ENCODE results near the gene OSBPL9. TPM values are rescaled to one million over a fixed set of nuclear protein-coding genes. Genes with fewer than 3 reads are reported as not detected.

The OSBPL9 gene
- total RNA-seq, 1 experiment from 2014 or later: 52.6 TPM

- BruUV-seq (replicated peaks): no TSS peak
- no peak for DNase-seq (ENCODE audit: low read depth, low spot score)
- no peak overlapping the region for H3K4me3 ChIP-seq (replicated peaks in 1 of 2; ENCODE audit: low read depth in 1 of 2, low read length in 2 of 2)
- H3K4me2 ChIP-seq (ENCODE audit: low read length): 0 out of 2 replicates have a peak overlapping the region, but pooled peaks have one; percentile 3
- ATAC-seq: no peak
- RAD21 ChIA-PET (ENCODE audit: low non-redundant PET in 1 of 2, low total read pairs in 2 of 2, uncharacterized antibody in 2 of 2, unreplicated experiment in 2 of 2): no interaction called here
- H3K27ac ChIP-seq (ENCODE audit: low read depth, low read length): no peak overlapping the region
- no peaks in the 10 kb centered on the region for H3K27me3 ChIP-seq (ENCODE audit: insufficient read depth, low read length)
- no peaks in the 10 kb centered on the region for H3K36me3 ChIP-seq (ENCODE audit: control insufficient read depth in 1 of 2, insufficient read depth in 2 of 2, low read length in 2 of 2)
- H3K79me2 ChIP-seq (ENCODE audit: insufficient read depth, low read length): no peaks in the 10 kb centered on the region
- intact Hi-C loops (cut with micrococcal nuclease): no loop called here
- H4K20me1 ChIP-seq (ENCODE audit: insufficient read depth): no peaks in the 10 kb centered on the region
- POLR2A ChIA-PET: no interaction called here
- no peaks in the 10 kb centered on the region for H3K9me3 ChIP-seq (ENCODE audit: control insufficient read depth in 1 of 2, insufficient read depth in 1 of 2, low read depth in 1 of 2, low read length in 2 of 2)
- CTCF ChIA-PET: no interaction called here
- no peak overlapping the region for H2AFZ ChIP-seq (ENCODE audit: low read depth, low read length, poor library complexity, severe bottlenecking)
- no peak overlapping the region for H3K9ac ChIP-seq (ENCODE audit: low read length)
- TF ChIP-seq FOSL1 (IDR thresholded peaks at IDR 0.05; ENCODE audit: low read depth) (no peak), EGR1 (IDR thresholded peaks at IDR 0.05; ENCODE audit: low read depth) (no peak), CEBPB (IDR thresholded peaks at IDR 0.05; ENCODE audit: low read depth) (no peak), SIN3A (IDR thresholded peaks at IDR 0.05; ENCODE audit: low read depth) (no peak), TCF7L2 (IDR thresholded peaks at IDR 0.05; ENCODE audit: borderline replicate concordance, extremely low read depth, insufficient read depth, insufficient read length) (no peak), CBX3 (IDR thresholded peaks at IDR 0.05; ENCODE audit: low read depth) (no peak), YY1 (IDR thresholded peaks at IDR 0.05; ENCODE audit: extremely low read depth, insufficient replicate concordance, low read depth, low read length) (no peak), POLR2A (IDR thresholded peaks at IDR 0.05; ENCODE audit: borderline replicate concordance, extremely low read depth, insufficient read depth, insufficient read length) (no peak), ZFX (IDR thresholded peaks at IDR 0.05) (no peak), SP1 (IDR thresholded peaks at IDR 0.05; ENCODE audit: low read depth) (no peak), CTCF (IDR thresholded peaks at IDR 0.05 in 2 of 3, conservative IDR thresholded peaks at IDR 0.05 in 1 of 3; ENCODE audit: borderline replicate concordance in 1 of 3, insufficient read depth in 1 of 3, low read depth in 2 of 3, low read length in 2 of 3) (no peak)
- H3K9me2 ChIP-seq (ENCODE audit: insufficient read depth): no peaks in the 10 kb centered on the region
- peaks cover 9 to 14% of the 10 kb centered on the region in 2 experiments for H3K4me1 ChIP-seq (ENCODE audit: control insufficient read depth in 1 of 2, insufficient read depth in 2 of 2, low read length in 2 of 2)
Observed at GRCh38 chr1:51693419-51694155, 76.7 kb downstream of the OSBPL9 start.
